ENCODE measurements around the gene NR3C2.

- TF ChIP-seq, protein P1, sequence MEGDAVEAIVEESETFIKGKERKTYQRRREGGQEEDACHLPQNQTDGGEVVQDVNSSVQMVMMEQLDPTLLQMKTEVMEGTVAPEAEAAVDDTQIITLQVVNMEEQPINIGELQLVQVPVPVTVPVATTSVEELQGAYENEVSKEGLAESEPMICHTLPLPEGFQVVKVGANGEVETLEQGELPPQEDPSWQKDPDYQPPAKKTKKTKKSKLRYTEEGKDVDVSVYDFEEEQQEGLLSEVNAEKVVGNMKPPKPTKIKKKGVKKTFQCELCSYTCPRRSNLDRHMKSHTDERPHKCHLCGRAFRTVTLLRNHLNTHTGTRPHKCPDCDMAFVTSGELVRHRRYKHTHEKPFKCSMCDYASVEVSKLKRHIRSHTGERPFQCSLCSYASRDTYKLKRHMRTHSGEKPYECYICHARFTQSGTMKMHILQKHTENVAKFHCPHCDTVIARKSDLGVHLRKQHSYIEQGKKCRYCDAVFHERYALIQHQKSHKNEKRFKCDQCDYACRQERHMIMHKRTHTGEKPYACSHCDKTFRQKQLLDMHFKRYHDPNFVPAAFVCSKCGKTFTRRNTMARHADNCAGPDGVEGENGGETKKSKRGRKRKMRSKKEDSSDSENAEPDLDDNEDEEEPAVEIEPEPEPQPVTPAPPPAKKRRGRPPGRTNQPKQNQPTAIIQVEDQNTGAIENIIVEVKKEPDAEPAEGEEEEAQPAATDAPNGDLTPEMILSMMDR (IDR thresholded peaks at IDR 0.05) = no peak
- TF ChIP-seq ZFX (IDR thresholded peaks at IDR 0.05; ENCODE audit: borderline replicate concordance) = no peak
Observed at GRCh38 chr4:148366251-148366650, 76.0 kb downstream of the NR3C2 start.
